ENCODE results near the gene PIGS.
"Not testable (repeated sequence)": the region's sequence is repeated elsewhere in the genome, so short reads cannot be mapped to it uniquely, and the experiment has no call there.

Gene PIGS

GRCh38 chr17:28571361-28572122, at the start of gene PIGS:
Gene PIGS, minus strand, starts transcription at chr17:28571524. Its CDS starts 28 bp downstream, at chr17:28571496.
- DNase-seq (ENCODE audit: low read depth in 2 of 3, low spot score in 1 of 3): peak; percentile 89 to 94 (median 90)

GRCh38 chr17:28620010-28620409, 48.7 kb upstream of the PIGS start:
- no peak for DNase-seq (ENCODE audit: low read depth in 2 of 3, low spot score in 1 of 3)

GRCh38 chr17:28618464-28618863, 47.1 kb upstream of the PIGS start:
- no peak for DNase-seq (ENCODE audit: low read depth in 2 of 3, low spot score in 1 of 3)

GRCh38 chr17:28616281-28616680, 45.0 kb upstream of the PIGS start:
- no peak for DNase-seq (ENCODE audit: low read depth in 2 of 3, low spot score in 1 of 3)

- DNase-seq (ENCODE audit: low read depth in 2 of 3, low spot score in 1 of 3): no peak
These were observed 44.1 kb upstream of the PIGS start for GRCh38 chr17:28615260-28615940.

- DNase-seq (ENCODE audit: low read depth in 2 of 3, low spot score in 1 of 3): no peak
These were observed 42.6 kb upstream of the PIGS start, which contains the start of gene RSKR for GRCh38 chr17:28613931-28614381. Gene RSKR, minus strand, starts transcription at chr17:28614185. Its CDS starts 24 bp downstream, at chr17:28614161.

GRCh38 chr17:28612936-28613872, 41.9 kb upstream of the PIGS start:
- peak in 1 of 3 donors; percentile 12 for DNase-seq (ENCODE audit: low read depth in 2 of 3, low spot score in 1 of 3)

- DNase-seq (ENCODE audit: low read depth in 2 of 3, low spot score in 1 of 3): no peak
These were observed 41.2 kb upstream of the PIGS start for GRCh38 chr17:28612531-28612930.

- DNase-seq (ENCODE audit: low read depth in 2 of 3, low spot score in 1 of 3): no peak
These were observed 39.1 kb upstream of the PIGS start for GRCh38 chr17:28610376-28610775.

GRCh38 chr17:28604031-28604430, 32.7 kb upstream of the PIGS start:
- not testable (repeated sequence) for DNase-seq (ENCODE audit: low read depth in 2 of 3, low spot score in 1 of 3)

- DNase-seq (ENCODE audit: low read depth in 2 of 3, low spot score in 1 of 3): peak; percentile 56 to 62 (median 61)
These were observed 28.2 kb upstream of the PIGS start for GRCh38 chr17:28599311-28600184.

- DNase-seq (ENCODE audit: low read depth in 2 of 3, low spot score in 1 of 3): peak; percentile 89 to 91 (median 90)
These were observed 27.5 kb upstream of the PIGS start, which contains the start of gene SPAG5 for GRCh38 chr17:28598799-28599310. Gene SPAG5, minus strand, starts transcription at chr17:28599025. Its CDS starts 79 bp downstream, at chr17:28598946.

GRCh38 chr17:28598389-28598788, 27.1 kb upstream of the PIGS start:
- no peak for DNase-seq (ENCODE audit: low read depth in 2 of 3, low spot score in 1 of 3)

- no peak for DNase-seq (ENCODE audit: low read depth in 2 of 3, low spot score in 1 of 3)
These were observed 26.5 kb upstream of the PIGS start for GRCh38 chr17:28597606-28598383.

GRCh38 chr17:28592260-28592659, 20.9 kb upstream of the PIGS start:
- no peak for DNase-seq (ENCODE audit: low read depth in 2 of 3, low spot score in 1 of 3)

- no peak for DNase-seq (ENCODE audit: low read depth in 2 of 3, low spot score in 1 of 3)
These were observed 14.5 kb upstream of the PIGS start for GRCh38 chr17:28585851-28586250.

GRCh38 chr17:28584434-28584833, 13.1 kb upstream of the PIGS start:
- DNase-seq (ENCODE audit: low read depth in 2 of 3, low spot score in 1 of 3): no peak

GRCh38 chr17:28582513-28582912, 11.2 kb upstream of the PIGS start:
- no peak for DNase-seq (ENCODE audit: low read depth in 2 of 3, low spot score in 1 of 3)

- no peak for DNase-seq (ENCODE audit: low read depth in 2 of 3, low spot score in 1 of 3)
These were observed 9.6 kb upstream of the PIGS start for GRCh38 chr17:28580959-28581358.
